HepG2 (cell line): ENCODE data around the gene SPAAR.

Source experiments
- FOXJ3 ChIP-seq: sonication (generic); formaldehyde crosslinking; IDR thresholded peaks from 2 replicates; pipeline ENCODE4 v1.4.0; 2020; ENCODE audit warnings: missing genetic modification reagents, mild to moderate bottlenecking, borderline replicate concordance
- GATA4 ChIP-seq: sonication (generic); IDR thresholded peaks from 2 replicates; pipeline ENCODE4 v1.6.1; 2016; ENCODE audit warnings: antibody characterized with exemption, low read depth, borderline replicate concordance
- HCFC1 ChIP-seq: fragments of 150-350 bp; IDR thresholded peaks from 2 replicates; pipeline ENCODE4 v1.6.1; 2014; ENCODE audit warnings: low read depth, low read length
- KAT7 ChIP-seq: IDR thresholded peaks from 2 replicates; pipeline ENCODE4 v1.6.1; 2018; ENCODE audit warnings: borderline replicate concordance, missing compliant biosample characterization
- MTA1 ChIP-seq: sonication (generic); formaldehyde crosslinking; IDR thresholded peaks from 2 replicates; pipeline ENCODE4 v1.4.0; 2020; ENCODE audit warnings: missing genetic modification reagents, mild to moderate bottlenecking, borderline replicate concordance
- MXD4 ChIP-seq: IDR thresholded peaks from 2 replicates; pipeline ENCODE4 v1.6.1; 2016; ENCODE audit warnings: mild to moderate bottlenecking, missing biosample characterization, missing genetic modification reagents
- POLR2AphosphoS5 ChIP-seq: IDR thresholded peaks from 2 replicates; pipeline ENCODE4 v1.6.1; 2012; ENCODE audit warnings: low read depth, low read length
- TRIM24 ChIP-seq: sonication (generic); formaldehyde crosslinking; IDR thresholded peaks from 2 replicates; pipeline ENCODE4 v1.8.0; 2022; ENCODE audit warnings: mild to moderate bottlenecking, missing genetic modification reagents
- ZNF10 ChIP-seq: sonication (generic); formaldehyde crosslinking; IDR thresholded peaks from 2 replicates; pipeline ENCODE4 v1.4.0; 2020; ENCODE audit warnings: mild to moderate bottlenecking, low read depth, missing genetic modification reagents, borderline replicate concordance
- ZNF501 ChIP-seq: sonication (generic); formaldehyde crosslinking; IDR thresholded peaks from 2 replicates; pipeline ENCODE4 v1.5.1; 2020; ENCODE audit warnings: mild to moderate bottlenecking, moderate library complexity, missing genetic modification reagents
- TF ChIP-seq, protein P1 (sequence below): sonication (generic); formaldehyde crosslinking; conservative IDR thresholded peaks from 2 replicates; pipeline ENCODE4 v1.4.0; 2020; ENCODE audit warnings: missing genetic modification reagents
- TF ChIP-seq, protein P2 (sequence below): sonication (generic); formaldehyde crosslinking; IDR thresholded peaks from 2 replicates; pipeline ENCODE4 v1.4.0; 2020; ENCODE audit warnings: missing genetic modification reagents
- TF ChIP-seq, protein P3 (sequence below): sonication (generic); formaldehyde crosslinking; IDR thresholded peaks from 2 replicates; pipeline ENCODE4 v1.5.0; 2020; ENCODE audit warnings: mild to moderate bottlenecking, missing genetic modification reagents, moderate library complexity

DNA sequence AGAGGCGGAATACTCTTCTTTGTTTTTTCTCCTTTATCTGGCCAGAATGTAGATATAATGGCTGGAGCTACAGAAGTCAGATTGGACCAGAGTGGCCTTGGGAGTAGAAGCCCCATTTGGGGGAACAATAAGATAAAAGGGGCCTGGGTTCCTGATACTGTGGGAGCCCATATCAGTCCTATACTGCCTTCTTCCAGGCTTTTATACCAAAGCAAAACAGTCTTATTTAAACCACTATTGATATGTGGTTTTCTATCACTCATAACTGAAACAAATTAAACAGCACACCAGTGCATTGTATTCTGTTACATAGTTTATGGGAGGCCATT, 14.3 kb downstream of the SPAAR start:
- TF ChIP-seq TRIM24 (CRISPR knock-in tag) (no peak), HCFC1 (no peak), MTA1 (CRISPR knock-in tag) (no peak), POLR2AphosphoS5 (no peak), KAT7 (CRISPR knock-in tag) (no peak), ZNF10 (CRISPR knock-in tag) (no peak), MXD4 (no peak), ZNF501 (no peak), FOXJ3 (no peak), GATA4 (no peak)
- TF ChIP-seq, protein P1, sequence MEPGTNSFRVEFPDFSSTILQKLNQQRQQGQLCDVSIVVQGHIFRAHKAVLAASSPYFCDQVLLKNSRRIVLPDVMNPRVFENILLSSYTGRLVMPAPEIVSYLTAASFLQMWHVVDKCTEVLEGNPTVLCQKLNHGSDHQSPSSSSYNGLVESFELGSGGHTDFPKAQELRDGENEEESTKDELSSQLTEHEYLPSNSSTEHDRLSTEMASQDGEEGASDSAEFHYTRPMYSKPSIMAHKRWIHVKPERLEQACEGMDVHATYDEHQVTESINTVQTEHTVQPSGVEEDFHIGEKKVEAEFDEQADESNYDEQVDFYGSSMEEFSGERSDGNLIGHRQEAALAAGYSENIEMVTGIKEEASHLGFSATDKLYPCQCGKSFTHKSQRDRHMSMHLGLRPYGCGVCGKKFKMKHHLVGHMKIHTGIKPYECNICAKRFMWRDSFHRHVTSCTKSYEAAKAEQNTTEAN (CRISPR knock-in tag): no peak
- TF ChIP-seq, protein P2, sequence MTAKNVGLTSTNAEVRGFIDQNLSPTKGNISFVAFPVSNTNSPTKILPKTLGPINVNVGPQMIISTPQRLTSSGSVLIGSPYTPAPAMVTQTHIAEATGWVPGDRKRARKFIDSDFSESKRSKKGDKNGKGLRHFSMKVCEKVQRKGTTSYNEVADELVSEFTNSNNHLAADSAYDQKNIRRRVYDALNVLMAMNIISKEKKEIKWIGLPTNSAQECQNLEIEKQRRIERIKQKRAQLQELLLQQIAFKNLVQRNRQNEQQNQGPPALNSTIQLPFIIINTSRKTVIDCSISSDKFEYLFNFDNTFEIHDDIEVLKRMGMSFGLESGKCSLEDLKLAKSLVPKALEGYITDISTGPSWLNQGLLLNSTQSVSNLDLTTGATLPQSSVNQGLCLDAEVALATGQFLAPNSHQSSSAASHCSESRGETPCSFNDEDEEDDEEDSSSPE (CRISPR knock-in tag): no peak
- TF ChIP-seq, protein P3, sequence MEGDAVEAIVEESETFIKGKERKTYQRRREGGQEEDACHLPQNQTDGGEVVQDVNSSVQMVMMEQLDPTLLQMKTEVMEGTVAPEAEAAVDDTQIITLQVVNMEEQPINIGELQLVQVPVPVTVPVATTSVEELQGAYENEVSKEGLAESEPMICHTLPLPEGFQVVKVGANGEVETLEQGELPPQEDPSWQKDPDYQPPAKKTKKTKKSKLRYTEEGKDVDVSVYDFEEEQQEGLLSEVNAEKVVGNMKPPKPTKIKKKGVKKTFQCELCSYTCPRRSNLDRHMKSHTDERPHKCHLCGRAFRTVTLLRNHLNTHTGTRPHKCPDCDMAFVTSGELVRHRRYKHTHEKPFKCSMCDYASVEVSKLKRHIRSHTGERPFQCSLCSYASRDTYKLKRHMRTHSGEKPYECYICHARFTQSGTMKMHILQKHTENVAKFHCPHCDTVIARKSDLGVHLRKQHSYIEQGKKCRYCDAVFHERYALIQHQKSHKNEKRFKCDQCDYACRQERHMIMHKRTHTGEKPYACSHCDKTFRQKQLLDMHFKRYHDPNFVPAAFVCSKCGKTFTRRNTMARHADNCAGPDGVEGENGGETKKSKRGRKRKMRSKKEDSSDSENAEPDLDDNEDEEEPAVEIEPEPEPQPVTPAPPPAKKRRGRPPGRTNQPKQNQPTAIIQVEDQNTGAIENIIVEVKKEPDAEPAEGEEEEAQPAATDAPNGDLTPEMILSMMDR: no peak
